Activated CD4-positive, alpha-beta memory T cell treated with anti-CD3 and anti-CD28 coated beads for 36 hours (primary cell): ENCODE measurements around the gene PSTPIP1. TPM values are rescaled to one million over a fixed set of nuclear protein-coding genes. Genes with fewer than 3 reads are reported as not detected.
A peak's percentile ranks its signal among the peaks of the same experiment; 100 is the strongest.

Source experiments
- CTCF ChIA-PET: fragments of 350-600 bp; sonication (Branson Sonifier 250); formaldehyde crosslinking; loops from one replicate; lab custom pipeline; 2021; ENCODE audit warnings: antibody characterized with exemption, inconsistent platforms; lab: Charles Lee
- POLR2A ChIA-PET: fragments of 350-600 bp; sonication (Branson Sonifier 250); formaldehyde crosslinking; loops from one replicate; lab custom pipeline; 2021; ENCODE audit warnings: antibody characterized with exemption; lab: Charles Lee
- DNase-seq: peaks from one replicate; pipeline ENCODE4 v3.0.0-alpha.2; 2020
- H3K27ac Mint-ChIP-seq: one replicate; pipeline ENCODE4 v1.8.0; 2021; ENCODE audit warnings: mixed read lengths
- H3K27me3 Mint-ChIP-seq: one replicate; pipeline ENCODE4 v1.8.0; 2021; ENCODE audit warnings: mixed read lengths
- H3K36me3 Mint-ChIP-seq: one replicate; pipeline ENCODE4 v1.8.0; 2021; ENCODE audit warnings: mixed read lengths
- H3K4me1 Mint-ChIP-seq: one replicate; pipeline ENCODE4 v1.8.0; 2021; ENCODE audit warnings: low read depth, mixed read lengths
- H3K4me3 Mint-ChIP-seq: one replicate; pipeline ENCODE4 v1.8.0; 2021; ENCODE audit warnings: mild to moderate bottlenecking, mixed read lengths
- H3K9me3 Mint-ChIP-seq: one replicate; pipeline ENCODE4 v1.8.0; 2021; ENCODE audit warnings: mixed read lengths
- intact Hi-C: fragments of 100-400 bp; cut with micrococcal nuclease; formaldehyde crosslinking; loops from one replicate; pipeline ENCODE4 v1.15.1; 2023
- total RNA-seq, 2 experiments: library from RNA; stranded (reverse); gene quantifications; one replicate each; pipeline ENCODE4 v1.2.3, GENCODE V29; 2021

The PSTPIP1 gene
- total RNA-seq, 2 experiments from 2014 or later: 155 to 164 TPM

DNA sequence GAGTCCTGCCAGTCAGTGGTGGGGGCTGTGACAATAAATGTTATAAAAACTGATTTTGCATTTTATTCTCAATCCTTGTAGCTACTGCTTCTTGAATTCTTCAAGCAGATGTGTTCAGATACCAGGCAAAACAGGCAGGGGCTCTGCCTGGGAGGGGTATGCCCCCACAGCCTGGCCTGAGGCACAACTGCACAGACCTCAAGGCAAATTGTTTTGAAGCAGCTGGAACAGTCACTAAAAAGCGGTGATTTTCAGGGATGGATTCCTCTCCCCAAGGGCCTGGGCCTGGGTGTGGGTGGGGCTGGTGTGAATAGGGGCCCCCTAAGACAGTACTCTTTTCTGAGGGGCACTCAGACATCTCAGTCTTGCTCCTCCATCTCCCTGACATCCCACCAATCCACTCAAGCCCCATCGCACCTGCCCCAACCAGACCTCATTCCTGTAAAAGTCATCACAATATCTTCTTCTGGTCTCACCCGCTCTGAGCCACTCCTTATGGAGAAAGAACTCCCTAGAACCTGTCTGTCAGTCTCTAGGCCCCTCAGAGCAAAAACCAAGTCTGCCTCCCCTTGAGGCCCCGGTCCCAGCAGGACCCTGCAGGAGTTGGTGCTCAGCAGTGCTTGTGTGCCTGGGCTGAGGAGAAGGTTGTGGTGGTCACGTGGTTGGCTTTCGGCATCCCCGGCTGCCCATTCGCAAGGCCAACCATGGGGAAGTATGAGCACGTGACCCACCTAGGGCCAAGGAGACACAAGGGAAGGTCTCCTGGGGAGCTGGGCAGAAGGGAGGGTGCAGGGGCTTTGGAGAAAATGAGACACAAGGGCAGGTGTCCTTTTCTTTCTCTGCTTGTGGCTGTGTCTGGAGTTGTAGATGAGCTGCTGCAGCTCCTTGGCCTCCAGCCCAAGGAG is 2.9 kb upstream of the PSTPIP1 start:
- Mint-ChIP-seq H3K4me3 (no peak overlapping the region), H3K9me3 (no peaks in the 10 kb centered on the region), H3K27ac (peak overlapping the region; percentile 31), H3K4me1 (peaks cover 58% of the 10 kb centered on the region), H3K27me3 (no peaks in the 10 kb centered on the region), H3K36me3 (peaks cover 20% of the 10 kb centered on the region)
- ChIA-PET POLR2A (interaction anchor here (0.5 kb wide), 1 partner anchor 79 kb away, joined by 3 read pairs; the partner anchor contains the start of gene TSPAN3), CTCF (interaction anchor here (0.6 to 0.9 kb wide), 3 partner anchors 19 to 32 kb away, joined by 3 read pairs; no protein-coding TSS in a partner anchor)
- DNase-seq: peak; percentile 8
- intact Hi-C loops: no loop called here

DNA sequence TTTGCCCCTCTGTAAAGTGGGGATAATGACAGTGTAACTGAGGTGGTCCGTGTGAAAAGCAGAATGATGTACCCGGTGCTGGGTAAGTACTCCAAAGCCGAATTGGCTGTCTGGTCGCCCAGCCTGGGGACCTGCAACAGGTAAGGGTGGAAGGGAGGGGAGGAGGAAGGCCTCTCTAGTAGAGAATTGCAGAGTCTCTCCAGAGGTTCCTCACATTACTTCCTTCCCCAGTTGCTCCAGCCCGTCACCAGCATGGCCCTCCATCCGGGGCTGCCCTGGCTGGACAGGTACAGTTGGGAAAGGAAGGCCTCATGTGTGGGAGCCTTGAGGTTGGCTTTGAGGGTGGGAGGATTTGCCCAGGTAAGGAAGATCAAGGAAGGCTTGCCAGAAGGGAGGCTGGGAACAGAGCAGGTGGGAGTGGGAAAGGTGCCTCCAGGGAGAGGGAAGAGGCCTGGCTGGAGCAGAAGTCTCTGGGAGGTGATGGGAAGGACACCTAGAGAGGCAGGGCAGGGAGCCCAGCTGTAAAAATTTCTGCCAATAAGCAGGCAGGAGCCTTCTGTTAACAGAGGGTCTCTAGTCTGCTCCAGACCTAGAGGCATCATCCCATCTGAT is 1.7 kb upstream of the PSTPIP1 start:
- Mint-ChIP-seq H3K4me1 (peaks cover 58% of the 10 kb centered on the region), H3K9me3 (no peaks in the 10 kb centered on the region), H3K27me3 (no peaks in the 10 kb centered on the region), H3K27ac (peak overlapping the region; percentile 99), H3K4me3 (peak overlapping the region; percentile 92), H3K36me3 (peaks cover 26% of the 10 kb centered on the region)
- peak; percentile 7 for DNase-seq
- ChIA-PET POLR2A (interaction anchor here (1.0 to 4.1 kb wide), 2 partner anchors 10 to 20 kb away, joined by 3 to 26 read pairs; no protein-coding TSS in a partner anchor), CTCF (interaction anchor here (0.6 to 2.9 kb wide), 6 partner anchors 9 to 502 kb away, joined by 3 to 19 read pairs (median 4); no protein-coding TSS in a partner anchor)
- intact Hi-C loops: no loop called here

DNA sequence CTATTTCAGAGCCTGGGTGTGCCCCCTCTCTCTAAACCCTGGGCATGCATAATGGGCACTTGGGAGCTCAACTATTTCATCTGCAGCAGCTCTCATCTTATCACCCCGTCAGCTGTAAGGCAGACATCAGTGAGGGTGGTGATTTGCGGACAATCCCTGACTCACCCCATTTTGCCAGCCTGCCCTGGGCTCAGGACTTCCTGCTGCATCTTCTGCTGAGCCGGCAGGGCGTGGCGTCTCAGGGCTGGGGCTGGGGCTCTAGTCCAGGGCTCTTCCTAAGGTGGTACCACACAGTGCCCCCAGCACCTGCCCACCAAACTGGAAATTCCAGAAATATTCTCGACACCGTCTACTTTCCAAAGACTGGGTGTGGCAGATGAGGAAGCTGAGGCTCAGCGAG is 925 bp upstream of the PSTPIP1 start:
- H3K27ac Mint-ChIP-seq: peak overlapping the region; percentile 99
- DNase-seq: peak; percentile 88
- H3K4me3 Mint-ChIP-seq: peak overlapping the region; percentile 92
- POLR2A ChIA-PET: interaction anchor here (1.0 to 4.1 kb wide), 4 partner anchors 11 to 23 kb away, joined by 3 to 26 read pairs (median 12); no protein-coding TSS in a partner anchor
- peaks cover 33% of the 10 kb centered on the region for H3K36me3 Mint-ChIP-seq
- H3K27me3 Mint-ChIP-seq: no peaks in the 10 kb centered on the region
- intact Hi-C loops: loop anchor here (1.0 to 2.0 kb wide), 2 partner anchors 9 to 17 kb away; no protein-coding TSS in a partner anchor
- H3K4me1 Mint-ChIP-seq: peaks cover 58% of the 10 kb centered on the region
- H3K9me3 Mint-ChIP-seq: no peaks in the 10 kb centered on the region
- CTCF ChIA-PET: interaction anchor here (0.7 to 2.9 kb wide), 6 partner anchors 9 to 501 kb away, joined by 3 to 19 read pairs (median 4); no protein-coding TSS in a partner anchor

DNA sequence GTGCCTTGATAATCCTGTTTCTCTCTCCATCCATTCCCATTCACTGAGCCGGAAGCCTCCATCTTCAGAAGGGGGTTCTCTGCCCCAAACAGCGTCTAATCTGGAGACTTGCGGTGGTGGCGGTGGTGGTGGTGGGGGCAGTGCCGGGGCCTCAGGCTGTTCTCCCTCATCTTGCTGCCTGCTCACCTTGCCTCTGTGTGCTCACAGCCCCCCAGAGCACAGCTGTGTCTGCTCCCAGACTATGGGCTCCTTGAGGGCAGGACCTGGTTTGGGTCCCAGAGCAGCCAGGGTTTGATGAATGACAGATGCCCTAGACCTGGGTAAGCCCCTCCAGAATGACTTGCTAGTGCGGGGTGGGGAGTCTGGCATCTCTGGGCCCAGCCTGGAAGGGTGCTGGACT is 430 bp upstream of the PSTPIP1 start:
- peak; percentile 54 for DNase-seq
- H3K27me3 Mint-ChIP-seq: no peaks in the 10 kb centered on the region
- H3K9me3 Mint-ChIP-seq: no peaks in the 10 kb centered on the region
- intact Hi-C loops: loop anchor here (1.0 to 2.0 kb wide), 2 partner anchors 9 to 18 kb away; no protein-coding TSS in a partner anchor
- peaks cover 36% of the 10 kb centered on the region for H3K36me3 Mint-ChIP-seq
- peak overlapping the region; percentile 99 for H3K27ac Mint-ChIP-seq
- peaks cover 58% of the 10 kb centered on the region for H3K4me1 Mint-ChIP-seq
- peak overlapping the region; percentile 92 for H3K4me3 Mint-ChIP-seq
- ChIA-PET CTCF (interaction anchor here (1.0 to 2.9 kb wide), 6 partner anchors 10 to 30 kb away, joined by 3 to 19 read pairs (median 6); no protein-coding TSS in a partner anchor), POLR2A (interaction anchor here (0.6 to 4.1 kb wide), 7 partner anchors 16 to 426 kb away, joined by 3 to 26 read pairs (median 5); partner anchors contain the start of genes HMG20A and RCN2)

DNA sequence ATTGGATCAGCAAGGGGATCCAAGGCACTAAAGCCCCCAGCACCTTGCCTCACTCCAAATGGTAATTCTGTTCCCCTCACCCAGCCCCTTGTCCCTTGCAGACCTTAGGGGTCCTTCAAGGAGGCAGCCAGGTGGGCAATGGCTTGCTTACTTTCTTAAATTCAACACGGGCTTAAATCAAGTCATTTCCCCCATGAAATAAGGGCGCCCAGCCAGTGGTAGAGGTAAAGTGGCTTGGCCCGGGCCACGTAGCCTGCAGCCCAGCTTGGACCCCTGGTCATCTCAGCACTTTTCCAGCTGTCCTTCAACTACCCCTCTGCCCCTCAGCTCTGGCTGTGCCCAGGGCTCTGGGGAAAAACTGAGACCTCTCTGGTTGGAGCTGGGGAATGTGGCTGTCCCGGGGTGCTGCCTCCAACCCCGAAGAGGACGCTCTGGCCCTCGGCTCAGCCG is 1.2 kb downstream of the PSTPIP1 start:
- intact Hi-C loops: loop anchor here (5.0 kb wide), 2 partner anchors 426 to 1544 kb away; partner anchors contain the start of genes HMG20A, PEAK1 and SIN3A
- ChIA-PET CTCF (interaction anchor here (1.2 to 3.2 kb wide), 4 partner anchors 17 to 27 kb away, joined by 4 to 21 read pairs (median 6); no protein-coding TSS in a partner anchor), POLR2A (interaction anchor here (3.2 to 5.0 kb wide), 4 partner anchors 8 to 26 kb away, joined by 18 to 34 read pairs (median 24); no protein-coding TSS in a partner anchor)
- Mint-ChIP-seq H3K36me3 (peaks cover 45% of the 10 kb centered on the region), H3K4me3 (peak overlapping the region; percentile 92), H3K4me1 (peaks cover 64% of the 10 kb centered on the region), H3K27ac (peak overlapping the region; percentile 99), H3K27me3 (no peaks in the 10 kb centered on the region), H3K9me3 (no peaks in the 10 kb centered on the region)
- no peak for DNase-seq

DNA sequence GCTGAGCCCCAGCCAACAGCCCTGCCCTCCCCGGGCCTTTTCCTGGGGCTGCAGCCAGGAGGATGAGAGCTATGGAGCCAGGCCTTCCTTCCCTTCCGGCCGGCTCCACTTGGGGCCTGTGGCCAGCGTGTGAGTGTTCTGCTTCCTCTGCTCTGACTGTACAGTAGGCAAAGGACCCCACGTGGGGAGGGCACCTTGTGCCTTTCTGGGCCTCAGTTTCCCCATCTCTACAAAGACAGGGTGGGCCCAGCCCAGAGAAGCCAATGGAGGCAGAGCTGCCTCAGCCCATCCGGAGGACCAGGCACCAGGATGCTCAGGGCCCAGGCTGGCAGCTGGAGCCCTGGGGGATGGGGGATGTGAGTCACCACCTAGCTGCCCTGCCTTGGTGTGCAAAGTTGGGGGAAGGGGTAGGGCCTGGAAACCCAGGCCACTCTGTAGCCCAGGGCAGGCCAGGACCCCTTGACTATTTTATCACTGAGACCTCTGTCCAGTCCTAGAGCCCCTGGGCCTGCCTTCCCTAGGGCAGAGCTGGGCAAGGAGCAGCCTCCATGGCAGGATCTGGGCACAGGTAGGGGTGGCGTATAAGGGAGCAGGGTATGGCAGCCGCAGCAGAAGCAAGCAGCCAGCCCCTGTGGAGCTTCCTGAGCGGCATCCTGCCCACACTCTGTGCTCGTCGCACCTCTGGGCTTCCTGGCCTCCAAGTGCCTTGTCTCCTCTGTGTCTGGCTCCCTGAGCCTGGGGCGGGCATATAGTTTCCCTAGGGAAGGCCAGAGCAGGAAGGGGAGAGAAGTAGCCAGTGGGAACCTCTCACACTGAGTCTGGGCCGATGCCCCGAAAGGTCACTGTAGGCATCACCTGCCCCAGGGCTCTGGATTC is 1.8 kb downstream of the PSTPIP1 start:
- H3K4me3 Mint-ChIP-seq: peak overlapping the region; percentile 92
- peaks cover 70% of the 10 kb centered on the region for H3K4me1 Mint-ChIP-seq
- peak overlapping the region; percentile 99 for H3K27ac Mint-ChIP-seq
- peaks cover 49% of the 10 kb centered on the region for H3K36me3 Mint-ChIP-seq
- POLR2A ChIA-PET: interaction anchor here (1.3 to 5.0 kb wide), 6 partner anchors 9 to 26 kb away, joined by 4 to 34 read pairs (median 20); no protein-coding TSS in a partner anchor
- DNase-seq: peak; percentile 86
- CTCF ChIA-PET: interaction anchor here (1.2 to 3.2 kb wide), 6 partner anchors 9 to 27 kb away, joined by 4 to 21 read pairs (median 9); no protein-coding TSS in a partner anchor
- no peaks in the 10 kb centered on the region for H3K27me3 Mint-ChIP-seq
- H3K9me3 Mint-ChIP-seq: no peaks in the 10 kb centered on the region
- intact Hi-C loops: loop anchor here (1.0 to 5.0 kb wide), 5 partner anchors 8 to 1544 kb away; partner anchors contain the start of genes HMG20A, PEAK1 and SIN3A

DNA sequence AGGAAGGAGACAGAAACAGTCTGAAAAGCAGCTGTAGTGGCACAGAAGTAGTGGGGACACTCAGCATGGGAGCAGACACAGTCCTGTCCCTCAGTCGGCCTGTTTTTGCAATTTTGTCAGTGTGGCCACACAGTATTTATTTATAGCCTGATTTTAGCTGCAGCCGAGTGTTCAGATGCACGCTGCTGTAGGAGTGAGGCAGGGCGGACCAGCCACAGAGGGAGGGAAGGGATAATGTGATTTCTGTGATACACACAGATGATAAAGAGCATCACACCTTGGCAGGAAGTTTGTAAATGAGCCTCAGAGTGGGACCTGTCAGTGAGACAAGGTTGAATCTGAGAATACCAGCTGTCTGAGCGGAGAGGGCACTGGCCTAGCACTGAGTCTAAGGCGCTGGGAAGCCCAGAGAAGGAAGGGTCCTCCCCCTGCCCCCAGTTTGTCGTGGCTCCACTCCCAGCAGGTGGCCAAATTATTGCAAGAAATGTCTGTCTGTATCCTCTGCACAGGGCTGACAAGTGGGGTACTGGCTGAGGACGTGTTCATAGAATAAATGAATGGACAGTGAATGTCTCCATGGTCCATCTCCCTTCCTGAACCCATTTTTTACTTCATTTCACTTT is 3.8 kb downstream of the PSTPIP1 start:
- Mint-ChIP-seq H3K4me3 (peak overlapping the region; percentile 92), H3K9me3 (no peaks in the 10 kb centered on the region), H3K4me1 (peaks cover 78% of the 10 kb centered on the region), H3K27me3 (no peaks in the 10 kb centered on the region), H3K27ac (peak overlapping the region; percentile 99), H3K36me3 (peaks cover 54% of the 10 kb centered on the region)
- peak; percentile 49 for DNase-seq
- ChIA-PET POLR2A (interaction anchor here (0.9 to 5.0 kb wide), 4 partner anchors 9 to 23 kb away, joined by 5 to 34 read pairs (median 12); no protein-coding TSS in a partner anchor), CTCF (interaction anchor here (0.5 to 3.2 kb wide), 8 partner anchors 10 to 1795 kb away, joined by 3 to 21 read pairs (median 7); no protein-coding TSS in a partner anchor)
- intact Hi-C loops: loop anchor here (5.0 kb wide), 2 partner anchors 424 to 1546 kb away; partner anchors contain the start of genes HMG20A, PEAK1 and SIN3A

DNA sequence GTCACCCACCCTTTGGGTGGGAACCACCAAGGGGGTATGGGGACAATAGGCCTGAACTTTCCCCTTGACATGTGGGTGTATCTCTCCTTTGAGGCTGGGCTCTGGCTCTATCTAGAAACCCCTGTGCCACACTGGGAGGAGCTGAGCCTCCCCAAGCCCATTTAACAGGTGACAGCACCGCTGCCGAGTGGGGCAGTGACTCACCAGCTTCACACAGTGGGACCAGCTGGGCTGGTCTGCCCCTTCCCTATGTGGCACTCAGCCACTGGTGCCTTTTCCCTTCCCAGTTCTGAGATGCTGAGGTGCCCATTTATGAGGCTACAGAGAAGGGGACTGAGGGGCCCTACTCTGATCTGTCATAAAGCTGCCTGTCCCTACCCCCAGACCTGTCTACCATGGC is 5.1 kb downstream of the PSTPIP1 start:
- intact Hi-C loops: loop anchor here (5.0 kb wide), 2 partner anchors 422 to 1548 kb away; partner anchors contain the start of genes HMG20A, PEAK1 and SIN3A
- no peaks in the 10 kb centered on the region for H3K27me3 Mint-ChIP-seq
- ChIA-PET POLR2A (interaction anchor here (5.0 kb wide), 1 partner anchor 12 kb away, joined by 34 read pairs; no protein-coding TSS in a partner anchor), CTCF (no interaction called here)
- H3K9me3 Mint-ChIP-seq: no peaks in the 10 kb centered on the region
- peak overlapping the region; percentile 29 for H3K4me3 Mint-ChIP-seq
- DNase-seq: no peak
- peaks cover 62% of the 10 kb centered on the region for H3K36me3 Mint-ChIP-seq
- peak overlapping the region; percentile 18 for H3K27ac Mint-ChIP-seq
- H3K4me1 Mint-ChIP-seq: peaks cover 79% of the 10 kb centered on the region

DNA sequence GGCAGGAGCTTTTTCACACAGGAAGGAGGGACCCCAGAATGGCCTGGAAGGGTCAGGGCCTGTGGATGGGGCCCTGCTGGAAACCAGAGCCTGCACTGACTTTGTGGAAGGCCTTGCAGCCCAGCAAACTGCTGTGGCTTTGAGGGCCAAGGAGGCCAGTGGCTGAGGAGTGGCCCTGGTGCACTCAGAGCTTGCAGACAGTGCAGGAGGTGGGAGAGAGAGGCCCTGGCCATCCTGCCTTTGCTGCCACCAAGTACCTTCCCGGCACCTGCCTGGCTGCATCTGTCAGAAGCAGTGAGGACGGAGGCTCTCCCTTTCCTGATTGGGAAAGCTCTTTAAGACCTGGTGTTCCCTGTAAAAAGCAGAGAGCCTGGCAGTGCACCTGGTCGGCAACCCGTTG is 6.4 kb downstream of the PSTPIP1 start:
- H3K27ac Mint-ChIP-seq: peak overlapping the region; percentile 55
- H3K9me3 Mint-ChIP-seq: no peaks in the 10 kb centered on the region
- DNase-seq: no peak
- peaks cover 90% of the 10 kb centered on the region for H3K4me1 Mint-ChIP-seq
- intact Hi-C loops: no loop called here
- H3K36me3 Mint-ChIP-seq: peaks cover 55% of the 10 kb centered on the region
- ChIA-PET POLR2A (no interaction called here), CTCF (interaction anchor here (1.5 kb wide), 1 partner anchor 28 kb away, joined by 4 read pairs; no protein-coding TSS in a partner anchor)
- H3K4me3 Mint-ChIP-seq: peak overlapping the region; percentile 10
- no peaks in the 10 kb centered on the region for H3K27me3 Mint-ChIP-seq

DNA sequence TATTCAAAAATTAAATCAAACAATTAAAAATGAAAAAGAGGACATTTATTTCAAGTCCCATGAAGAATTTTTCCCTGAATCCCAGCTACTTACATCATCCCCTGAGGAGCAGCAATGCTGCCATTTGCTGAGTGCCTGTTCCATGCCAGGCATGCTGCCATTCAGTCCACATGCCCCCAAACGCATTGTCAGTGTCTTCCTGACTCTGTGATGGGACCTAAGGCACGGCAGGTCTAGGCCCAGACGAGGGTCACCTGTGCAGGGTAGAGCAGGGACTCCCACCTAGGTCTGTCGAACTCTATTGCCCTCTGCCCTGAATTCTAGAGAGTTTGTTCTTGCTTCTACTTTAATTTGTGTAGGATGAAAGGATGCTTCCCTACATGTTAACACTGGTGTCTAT is 7.0 kb downstream of the PSTPIP1 start:
- POLR2A ChIA-PET: no interaction called here
- Mint-ChIP-seq H3K27me3 (no peaks in the 10 kb centered on the region), H3K4me1 (peaks cover 96% of the 10 kb centered on the region), H3K36me3 (peaks cover 54% of the 10 kb centered on the region), H3K27ac (peak overlapping the region; percentile 75), H3K9me3 (no peaks in the 10 kb centered on the region), H3K4me3 (peak overlapping the region; percentile 9)
- intact Hi-C loops: no loop called here
- no peak for DNase-seq
- CTCF ChIA-PET: interaction anchor here (1.5 kb wide), 1 partner anchor 29 kb away, joined by 4 read pairs; no protein-coding TSS in a partner anchor
